G401 (cell line): ENCODE data around the gene FTSJ3. TPM values are rescaled to one million over a fixed set of nuclear protein-coding genes. Genes with fewer than 3 reads are reported as not detected.
"Not testable (repeated sequence)": the region's sequence is repeated elsewhere in the genome, so short reads cannot be mapped to it uniquely, and the experiment has no call there.

Experiments
- DNase-seq: peaks from one replicate; pipeline ENCODE4 v3.0.0-alpha.2; 2015; ENCODE audit warnings: low spot score
- in situ Hi-C: cut with HindIII; loops from 2 replicates; pipeline ENCODE4 v1.10.0; 2016; ENCODE audit warnings: low sequenced_read_pairs, mixed read lengths
- total RNA-seq: library from RNA; depleted of rRNA; stranded (reverse); fragments of >200 nt; shearing (Covaris generic); gene quantifications from 2 replicates; pipeline ENCODE4 v1.2.3, GENCODE V29; 2014; rRNA removed

FTSJ3 gene, protein sequence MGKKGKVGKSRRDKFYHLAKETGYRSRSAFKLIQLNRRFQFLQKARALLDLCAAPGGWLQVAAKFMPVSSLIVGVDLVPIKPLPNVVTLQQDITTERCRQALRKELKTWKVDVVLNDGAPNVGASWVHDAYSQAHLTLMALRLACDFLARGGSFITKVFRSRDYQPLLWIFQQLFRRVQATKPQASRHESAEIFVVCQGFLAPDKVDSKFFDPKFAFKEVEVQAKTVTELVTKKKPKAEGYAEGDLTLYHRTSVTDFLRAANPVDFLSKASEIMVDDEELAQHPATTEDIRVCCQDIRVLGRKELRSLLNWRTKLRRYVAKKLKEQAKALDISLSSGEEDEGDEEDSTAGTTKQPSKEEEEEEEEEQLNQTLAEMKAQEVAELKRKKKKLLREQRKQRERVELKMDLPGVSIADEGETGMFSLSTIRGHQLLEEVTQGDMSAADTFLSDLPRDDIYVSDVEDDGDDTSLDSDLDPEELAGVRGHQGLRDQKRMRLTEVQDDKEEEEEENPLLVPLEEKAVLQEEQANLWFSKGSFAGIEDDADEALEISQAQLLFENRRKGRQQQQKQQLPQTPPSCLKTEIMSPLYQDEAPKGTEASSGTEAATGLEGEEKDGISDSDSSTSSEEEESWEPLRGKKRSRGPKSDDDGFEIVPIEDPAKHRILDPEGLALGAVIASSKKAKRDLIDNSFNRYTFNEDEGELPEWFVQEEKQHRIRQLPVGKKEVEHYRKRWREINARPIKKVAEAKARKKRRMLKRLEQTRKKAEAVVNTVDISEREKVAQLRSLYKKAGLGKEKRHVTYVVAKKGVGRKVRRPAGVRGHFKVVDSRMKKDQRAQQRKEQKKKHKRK
- total RNA-seq = 58.2 and 71.0 TPM in 2 replicates

GRCh38 chr17:63827002-63827800, at the start of gene FTSJ3, which contains the start of gene PSMC5:
TSS of gene FTSJ3 (minus strand) at chr17:63827663. CDS start at chr17:63826902, 761 bp downstream.
TSS of gene PSMC5 (plus strand) at chr17:63827431. CDS start at chr17:63827491, 60 bp downstream.
- in situ Hi-C loops = no loop called here
- peak; percentile 99 for DNase-seq

- DNase-seq, in situ Hi-C loops: not testable (repeated sequence)
Measured at GRCh38 chr17:63874693-63875092, 47.2 kb upstream of the FTSJ3 start.

DNA sequence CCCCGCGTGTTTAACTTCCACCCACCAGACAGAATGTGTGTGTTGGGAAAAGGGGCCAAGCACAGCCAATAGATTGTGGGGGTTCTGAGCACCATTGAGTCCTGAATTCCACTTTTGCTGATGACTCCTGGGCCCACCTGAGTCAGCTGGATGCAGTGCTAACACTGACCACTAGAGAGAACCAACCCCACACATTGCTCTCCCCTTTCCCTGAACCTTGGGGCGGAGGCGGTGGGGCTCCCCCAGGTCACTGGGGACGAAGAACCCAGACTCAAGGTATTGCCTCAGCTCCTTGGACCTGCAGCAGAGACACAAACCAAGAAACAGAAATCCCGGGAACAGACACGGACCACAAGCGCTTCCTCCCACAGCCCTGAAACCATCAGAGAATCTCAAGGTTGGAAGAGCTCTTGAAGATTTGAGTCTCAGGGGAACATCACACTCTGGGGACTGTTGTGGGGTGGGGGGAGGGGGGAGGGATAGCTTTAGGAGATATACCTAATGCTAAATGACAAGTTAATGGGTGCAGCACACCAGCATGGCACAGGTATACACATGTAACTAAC, 46.7 kb upstream of the FTSJ3 start:
- in situ Hi-C loops, DNase-seq: not testable (repeated sequence)

- DNase-seq, in situ Hi-C loops: not testable (repeated sequence)
Measured at GRCh38 chr17:63873577-63873976, 46.1 kb upstream of the FTSJ3 start, which contains the start of gene CSH2. TSS of gene CSH2 (minus strand) at chr17:63873677. CDS start at chr17:63873614, 63 bp downstream.

- DNase-seq, in situ Hi-C loops: not testable (repeated sequence)
Measured at GRCh38 chr17:63871646-63872365, 44.3 kb upstream of the FTSJ3 start.

DNA sequence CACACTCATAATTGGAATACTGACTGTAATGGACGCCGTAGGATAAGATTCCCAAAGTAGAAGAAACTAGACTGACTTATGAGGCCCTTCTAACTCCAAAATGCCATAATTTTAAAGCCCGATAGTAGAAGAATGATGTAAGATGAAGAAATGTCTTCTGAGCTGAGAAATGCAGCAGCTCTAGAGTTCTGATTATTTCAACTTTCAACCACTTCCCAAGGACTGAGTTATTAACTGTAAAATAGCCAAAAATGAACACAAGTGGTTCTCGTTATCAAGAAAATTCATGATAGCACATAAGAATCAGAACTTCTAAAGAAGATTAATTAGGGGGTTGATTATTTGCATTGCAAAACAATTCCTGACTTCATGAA, 42.8 kb upstream of the FTSJ3 start:
- DNase-seq, in situ Hi-C loops: not testable (repeated sequence)

DNA sequence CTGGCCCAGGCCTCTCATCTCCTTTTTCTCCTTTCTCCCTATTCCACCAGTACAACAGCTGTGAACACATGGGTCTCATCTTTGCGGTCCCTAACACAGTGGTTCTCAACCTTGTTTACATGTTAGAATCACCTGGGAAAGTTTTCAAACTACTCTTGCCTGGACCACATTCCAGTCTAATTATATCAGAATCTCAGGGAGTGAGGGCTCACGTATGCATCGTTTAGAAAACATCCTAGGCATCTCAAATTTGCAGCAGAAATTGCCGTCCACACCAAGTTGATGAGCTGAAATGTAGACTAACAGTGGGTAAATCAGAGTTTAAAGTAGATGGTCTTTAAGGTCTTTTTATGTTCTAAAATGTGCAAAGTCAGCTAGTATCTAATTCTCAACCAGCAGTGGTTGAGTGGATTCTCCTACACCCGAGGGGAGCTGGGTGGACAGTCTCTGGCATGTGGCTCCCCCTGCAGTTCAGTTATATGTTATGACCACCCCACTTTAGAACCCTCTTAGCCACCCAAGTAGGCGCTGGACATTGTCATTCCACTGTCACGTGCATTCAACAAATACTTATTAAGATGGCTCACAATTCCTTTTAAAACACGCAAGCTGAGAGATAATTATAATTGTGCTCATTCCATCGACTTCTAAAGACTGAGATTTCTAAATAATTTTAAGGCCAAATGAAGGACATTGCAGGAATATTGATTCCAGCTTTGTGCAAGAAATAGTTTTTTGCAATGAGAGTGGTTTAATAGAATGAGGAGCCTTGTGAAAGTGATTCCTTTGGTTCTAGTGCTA, 42.2 kb upstream of the FTSJ3 start:
- DNase-seq, in situ Hi-C loops: not testable (repeated sequence)

GRCh38 chr17:63866625-63867024, 39.2 kb upstream of the FTSJ3 start:
- in situ Hi-C loops, DNase-seq: not testable (repeated sequence)

GRCh38 chr17:63859257-63859656, 31.8 kb upstream of the FTSJ3 start:
- in situ Hi-C loops = no loop called here
- no peak for DNase-seq

DNA sequence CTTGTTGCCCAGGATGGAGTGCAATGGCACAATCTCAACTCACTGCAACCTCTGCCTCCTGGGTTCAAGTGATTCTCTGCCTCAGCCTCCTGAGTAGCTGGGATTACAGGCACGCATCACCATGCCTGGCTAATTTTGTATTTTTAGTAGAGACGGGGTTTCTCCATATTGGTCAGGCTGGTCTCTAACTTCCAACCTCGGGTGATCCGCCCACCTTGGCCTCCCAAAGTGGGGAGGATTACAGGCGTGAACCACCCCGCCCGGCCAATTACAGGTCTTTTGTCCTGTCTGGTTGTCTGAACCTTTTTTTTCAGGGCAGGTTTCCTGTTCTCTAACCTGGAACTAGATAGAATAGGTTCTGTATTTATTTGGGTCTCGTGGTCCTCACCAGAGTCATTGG, 29.0 kb upstream of the FTSJ3 start:
- DNase-seq, in situ Hi-C loops: not testable (repeated sequence)

GRCh38 chr17:63855185-63855584, 27.7 kb upstream of the FTSJ3 start:
- DNase-seq = no peak
- in situ Hi-C loops = no loop called here

DNA sequence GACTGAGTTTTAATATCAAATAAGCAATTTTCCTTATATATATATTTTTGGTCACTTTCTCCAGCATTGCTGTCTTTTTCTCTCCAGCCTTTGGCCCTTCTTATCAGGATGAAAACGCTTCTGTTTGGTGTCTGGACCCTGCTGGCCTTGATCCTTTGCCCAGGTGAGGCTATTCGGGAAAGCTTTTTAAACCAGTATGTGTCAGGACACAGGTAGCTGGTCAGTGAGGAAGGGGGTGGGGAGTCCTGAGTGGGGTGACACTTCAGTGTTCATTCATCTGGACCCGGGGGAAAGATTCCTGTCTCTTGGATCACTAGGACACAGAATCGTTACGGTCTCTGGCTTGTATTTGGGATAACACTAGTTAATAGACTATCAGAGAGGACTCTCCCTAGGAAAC, 27.2 kb upstream of the FTSJ3 start:
- in situ Hi-C loops = no loop called here
- DNase-seq = no peak

GRCh38 chr17:63853260-63853659, 25.8 kb upstream of the FTSJ3 start:
- no peak for DNase-seq
- in situ Hi-C loops = no loop called here

- in situ Hi-C loops = no loop called here
- no peak for DNase-seq
Measured at GRCh38 chr17:63850401-63850800, 22.9 kb upstream of the FTSJ3 start.

- in situ Hi-C loops = no loop called here
- peak; percentile 86 for DNase-seq
Measured at GRCh38 chr17:63848834-63849689, 21.6 kb upstream of the FTSJ3 start.

DNA sequence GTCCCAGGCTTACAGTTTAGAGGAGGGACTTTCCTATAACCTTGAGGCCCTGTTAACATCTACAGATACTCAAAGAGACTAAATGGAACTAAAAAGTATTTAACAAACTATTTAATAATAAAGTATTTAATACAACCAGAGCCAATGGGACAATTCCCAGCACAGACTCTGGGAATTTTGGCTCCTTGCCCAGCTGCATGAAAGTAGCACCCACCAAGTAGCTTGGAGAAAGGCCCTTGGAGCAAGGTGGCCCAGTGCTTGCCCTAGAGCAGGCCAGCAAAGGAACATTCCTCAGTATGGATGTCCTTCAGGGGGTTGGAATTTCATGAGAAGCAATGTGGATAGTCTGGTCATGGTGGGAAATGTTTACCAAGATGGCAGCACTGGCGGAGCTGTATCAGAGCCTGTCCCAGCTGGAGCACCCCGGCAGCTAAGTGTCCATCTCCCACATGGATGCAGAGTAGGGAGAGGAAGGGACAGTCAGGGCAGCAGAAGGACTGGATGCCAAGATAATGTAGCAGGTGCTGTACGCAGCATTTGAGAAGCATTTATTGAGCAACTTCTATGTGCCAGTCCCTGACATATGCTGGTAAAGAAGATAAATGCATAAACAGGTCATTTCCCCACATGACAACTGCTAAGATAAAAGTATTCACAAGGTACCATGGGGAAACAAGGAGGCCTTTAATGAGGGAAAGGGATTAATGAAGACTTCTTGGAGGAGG, 20.2 kb upstream of the FTSJ3 start:
- in situ Hi-C loops = no loop called here
- DNase-seq = no peak
